ENCODE measurements around the gene KCNMA1. TPM values are rescaled to one million over a fixed set of nuclear protein-coding genes. Genes with fewer than 3 reads are reported as not detected.

KCNMA1 gene
- total RNA-seq, 4 donors from 2014 or later, result 4.6 to 10.5 (median 7.8) TPM

GRCh38 chr10:77109351-77109994 lies 528.1 kb downstream of the KCNMA1 start:
- Histone ChIP-seq H3K27me3 (no peaks in the 10 kb centered on the region), H3K4me1 (peaks cover 33% of the 10 kb centered on the region), H3K4me3 (no peak overlapping the region), H3K9me3 (no peaks in the 10 kb centered on the region), H3K27ac (no peak overlapping the region), H3K36me3 (no peaks in the 10 kb centered on the region)
- TF ChIP-seq, protein P1, sequence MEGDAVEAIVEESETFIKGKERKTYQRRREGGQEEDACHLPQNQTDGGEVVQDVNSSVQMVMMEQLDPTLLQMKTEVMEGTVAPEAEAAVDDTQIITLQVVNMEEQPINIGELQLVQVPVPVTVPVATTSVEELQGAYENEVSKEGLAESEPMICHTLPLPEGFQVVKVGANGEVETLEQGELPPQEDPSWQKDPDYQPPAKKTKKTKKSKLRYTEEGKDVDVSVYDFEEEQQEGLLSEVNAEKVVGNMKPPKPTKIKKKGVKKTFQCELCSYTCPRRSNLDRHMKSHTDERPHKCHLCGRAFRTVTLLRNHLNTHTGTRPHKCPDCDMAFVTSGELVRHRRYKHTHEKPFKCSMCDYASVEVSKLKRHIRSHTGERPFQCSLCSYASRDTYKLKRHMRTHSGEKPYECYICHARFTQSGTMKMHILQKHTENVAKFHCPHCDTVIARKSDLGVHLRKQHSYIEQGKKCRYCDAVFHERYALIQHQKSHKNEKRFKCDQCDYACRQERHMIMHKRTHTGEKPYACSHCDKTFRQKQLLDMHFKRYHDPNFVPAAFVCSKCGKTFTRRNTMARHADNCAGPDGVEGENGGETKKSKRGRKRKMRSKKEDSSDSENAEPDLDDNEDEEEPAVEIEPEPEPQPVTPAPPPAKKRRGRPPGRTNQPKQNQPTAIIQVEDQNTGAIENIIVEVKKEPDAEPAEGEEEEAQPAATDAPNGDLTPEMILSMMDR (IDR thresholded peaks at IDR 0.05), result no peak
- TF ChIP-seq POLR2A (IDR thresholded peaks at IDR 0.05) (no peak), POLR2AphosphoS5 (IDR thresholded peaks at IDR 0.05) (no peak), EP300 (IDR thresholded peaks at IDR 0.05) (no peak)
- no peak for DNase-seq (ENCODE audit: low spot score in 2 of 2)
- 95% methylated on average over 9 of the region's 9 CpGs for WGBS

DNA sequence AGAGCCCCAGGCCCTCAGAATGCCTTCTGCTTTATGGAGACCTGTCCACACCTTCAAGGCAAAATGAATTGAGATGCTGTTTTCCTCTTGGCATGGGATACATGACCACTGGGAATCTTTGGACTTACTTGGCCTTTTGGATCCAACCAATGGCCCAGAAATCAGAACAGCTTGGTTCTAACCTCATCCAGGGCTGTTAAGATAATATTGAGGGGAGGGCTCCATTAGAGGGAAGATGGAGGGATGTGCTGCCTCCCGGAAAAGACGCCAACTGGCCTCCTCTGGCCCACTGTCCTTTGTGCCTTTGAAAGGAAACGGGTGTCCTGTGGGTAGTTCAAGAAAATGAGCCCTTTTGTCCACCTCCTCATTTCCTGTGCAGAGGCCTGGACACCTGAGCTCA lies 530.9 kb downstream of the KCNMA1 start:
- no peak for TF ChIP-seq POLR2A (IDR thresholded peaks at IDR 0.05)
- TF ChIP-seq, protein P1 (IDR thresholded peaks at IDR 0.05), result no peak
- no peak for TF ChIP-seq POLR2AphosphoS5 (IDR thresholded peaks at IDR 0.05)
- no peak for TF ChIP-seq EP300 (IDR thresholded peaks at IDR 0.05)
- WGBS, result 92% methylated on average over 3 of the region's 3 CpGs
- Histone ChIP-seq H3K9me3 (no peaks in the 10 kb centered on the region), H3K4me3 (no peak overlapping the region), H3K27ac (peak overlapping the region; percentile 65), H3K27me3 (no peaks in the 10 kb centered on the region), H3K36me3 (no peaks in the 10 kb centered on the region), H3K4me1 (peaks cover 30% of the 10 kb centered on the region)
- no peak for DNase-seq (ENCODE audit: low spot score in 2 of 2)

DNA sequence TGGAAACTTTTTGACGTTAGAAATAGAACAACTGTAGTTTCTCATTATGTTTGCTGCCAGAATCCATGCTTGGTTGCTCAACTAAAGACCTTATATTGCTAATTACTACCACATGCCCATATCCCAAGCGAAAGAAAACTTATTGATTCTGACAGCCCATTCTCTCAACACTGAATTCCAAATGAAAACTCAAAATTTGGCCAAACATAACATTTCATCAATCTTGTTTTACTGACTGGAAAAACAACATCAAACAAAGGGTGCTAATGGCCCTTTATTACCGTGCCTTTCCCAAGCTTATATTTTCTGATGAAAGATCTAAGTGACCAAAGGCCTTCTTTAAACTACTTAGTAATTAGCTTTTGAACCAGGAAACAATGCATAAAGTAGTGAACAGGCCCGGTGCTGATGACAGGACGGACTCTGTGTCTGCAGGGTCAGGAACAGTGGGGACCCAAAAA lies 531.8 kb downstream of the KCNMA1 start:
- no peak for TF ChIP-seq POLR2A (IDR thresholded peaks at IDR 0.05)
- TF ChIP-seq EP300 (IDR thresholded peaks at IDR 0.05), result no peak
- TF ChIP-seq, protein P1 (IDR thresholded peaks at IDR 0.05), result no peak
- peak in 1 of 3 donors; percentile 84 for TF ChIP-seq POLR2AphosphoS5 (IDR thresholded peaks at IDR 0.05)
- Histone ChIP-seq H3K9me3 (no peaks in the 10 kb centered on the region), H3K4me1 (peaks cover 24% of the 10 kb centered on the region), H3K4me3 (no peak overlapping the region), H3K27me3 (no peaks in the 10 kb centered on the region), H3K27ac (peak overlapping the region; percentile 71), H3K36me3 (no peaks in the 10 kb centered on the region)
- WGBS, result 57% methylated on average over 5 of the region's 5 CpGs
- no peak for DNase-seq (ENCODE audit: low spot score in 2 of 2)

GRCh38 chr10:77104459-77104980 lies 533.1 kb downstream of the KCNMA1 start:
- WGBS, result 48% methylated on average over 4 of the region's 4 CpGs
- Histone ChIP-seq H3K36me3 (no peaks in the 10 kb centered on the region), H3K4me3 (no peak overlapping the region), H3K9me3 (no peaks in the 10 kb centered on the region), H3K4me1 (peaks cover 19% of the 10 kb centered on the region), H3K27ac (peak overlapping the region; percentile 71), H3K27me3 (no peaks in the 10 kb centered on the region)
- TF ChIP-seq EP300 (IDR thresholded peaks at IDR 0.05) (no peak), POLR2AphosphoS5 (IDR thresholded peaks at IDR 0.05) (peak in 2 of 3 donors; percentile 19 to 62)
- peak; percentile 75 to 87 for DNase-seq (ENCODE audit: low spot score in 2 of 2)

- no peak for DNase-seq (ENCODE audit: low spot score in 2 of 2)
- Histone ChIP-seq H3K36me3 (no peaks in the 10 kb centered on the region), H3K27me3 (no peaks in the 10 kb centered on the region), H3K9me3 (no peaks in the 10 kb centered on the region), H3K4me1 (peaks cover 19% of the 10 kb centered on the region), H3K4me3 (no peak overlapping the region), H3K27ac (no peak overlapping the region)
- 97% methylated on average over 4 of the region's 4 CpGs for WGBS
- TF ChIP-seq, protein P1 (IDR thresholded peaks at IDR 0.05), result no peak
- TF ChIP-seq POLR2A (IDR thresholded peaks at IDR 0.05), result no peak
- TF ChIP-seq POLR2AphosphoS5 (IDR thresholded peaks at IDR 0.05), result no peak
- no peak for TF ChIP-seq EP300 (IDR thresholded peaks at IDR 0.05)
Observed at GRCh38 chr10:77103213-77103612, 534.4 kb downstream of the KCNMA1 start.
